GM18907 (cell line): ENCODE data around the gene SLC12A1.

Experiments
- ATAC-seq: cut with Tn5 transposase; IDR thresholded peaks from one replicate; pipeline ENCODE4 v1.9.1; 2021; ENCODE audit warnings: mild to moderate bottlenecking, moderate library complexity; ENCODE audit not compliant: unreplicated experiment

Gene SLC12A1

GRCh38 chr15:48205981-48206380 is at the start of gene SLC12A1:
TSS of gene SLC12A1 (plus strand) at chr15:48206302. CDS start at chr15:48207720, 1,418 bp downstream.
- ATAC-seq = no peak

GRCh38 chr15:48168616-48169015 is 37.5 kb upstream of the SLC12A1 start:
- ATAC-seq = no peak

DNA sequence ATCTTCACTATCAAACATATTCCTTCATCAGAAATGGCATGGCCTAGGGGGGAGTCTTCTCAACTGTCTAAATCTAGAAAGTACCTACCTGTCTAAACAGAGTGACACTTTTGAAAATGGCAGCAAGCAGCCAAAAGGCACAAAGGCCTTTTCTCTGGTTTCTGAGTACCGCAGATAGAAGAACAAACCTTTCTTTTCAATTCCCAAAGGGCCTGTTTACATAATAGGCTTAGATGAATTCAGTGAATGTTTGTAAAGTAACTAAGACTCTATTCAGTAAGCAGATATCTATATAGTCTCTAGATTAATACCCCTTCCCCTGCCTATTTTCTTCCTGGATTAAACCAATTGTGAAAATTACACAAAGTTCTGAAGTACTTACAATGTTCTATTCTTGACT is 35.1 kb upstream of the SLC12A1 start:
- ATAC-seq = no peak

DNA sequence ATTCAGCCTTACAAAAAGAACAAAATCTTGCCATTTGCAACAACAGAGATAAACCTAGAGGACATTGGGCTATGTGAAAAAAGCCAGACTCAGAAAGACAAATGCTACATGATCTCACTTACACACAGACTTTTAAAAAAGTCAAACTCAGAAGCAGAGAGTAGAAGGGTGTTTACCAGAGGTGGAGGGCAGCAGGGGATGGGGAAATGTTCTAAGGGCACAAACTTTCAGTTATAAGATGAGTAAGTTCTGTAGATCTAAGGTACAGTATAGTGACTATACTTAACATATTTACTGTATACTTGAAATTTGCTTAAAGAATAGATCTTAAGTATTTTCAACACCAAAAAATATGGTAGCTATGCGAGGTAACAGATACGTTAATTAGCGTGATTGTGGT is 31.0 kb upstream of the SLC12A1 start:
- peak; percentile 42 for ATAC-seq

GRCh38 chr15:48176112-48176511 is 30.0 kb upstream of the SLC12A1 start:
- no peak for ATAC-seq

- ATAC-seq = peak; percentile 59
Observed at GRCh38 chr15:48176957-48177356, 29.1 kb upstream of the SLC12A1 start.

GRCh38 chr15:48177383-48177765 is 28.7 kb upstream of the SLC12A1 start:
- ATAC-seq = peak; percentile 75

DNA sequence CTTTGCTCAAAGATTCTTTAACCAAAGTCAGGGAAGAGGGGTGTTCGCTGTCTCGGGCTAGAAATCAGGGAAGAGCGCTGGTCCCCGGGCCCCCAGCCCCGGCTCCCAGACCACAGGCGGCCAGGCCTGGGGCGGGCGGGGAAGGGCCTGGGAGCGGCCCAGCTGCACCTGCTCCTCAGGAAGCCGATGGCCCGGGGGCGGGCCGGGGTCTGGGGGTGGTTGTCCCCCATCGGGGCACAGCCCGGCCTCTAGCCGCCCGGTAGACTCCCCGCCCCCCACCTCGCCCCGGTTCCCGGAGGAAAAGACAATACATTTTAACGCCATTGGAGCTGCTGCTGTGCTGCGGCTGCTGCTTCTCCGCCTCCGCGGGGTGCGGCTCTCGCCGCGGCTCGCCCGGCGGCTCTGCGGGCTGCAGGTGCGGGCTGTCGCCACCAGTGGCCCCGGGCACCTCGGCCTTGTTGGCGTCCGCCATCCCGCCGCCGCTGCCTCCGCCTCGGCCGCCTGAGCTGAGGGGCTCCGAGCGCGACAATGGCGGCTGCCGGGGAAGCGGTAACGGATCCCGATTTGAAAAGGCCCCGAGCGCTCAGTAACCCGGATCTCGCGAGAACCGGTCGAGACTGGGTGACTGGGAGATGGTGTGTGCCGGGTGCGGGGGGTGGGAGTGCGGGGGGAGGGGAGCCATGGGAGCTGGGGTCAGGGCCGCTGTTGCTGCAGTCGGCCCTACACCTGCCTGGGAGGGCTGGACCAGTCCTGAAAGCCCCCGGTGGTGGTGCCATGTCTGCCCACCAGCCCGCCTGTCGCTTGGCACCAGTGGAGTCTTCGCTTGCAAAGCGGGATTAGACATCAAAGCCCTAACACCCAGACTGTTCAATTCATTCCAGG is 28.1 kb upstream of the SLC12A1 start, which contains the start of gene MYEF2:
TSS of gene MYEF2 (minus strand) at position 530 of the 882 bp plus-strand sequence. CDS start at position 472, 58 bp downstream.
- ATAC-seq = peak; percentile 82

GRCh38 chr15:48178648-48178931 is 27.5 kb upstream of the SLC12A1 start:
- no peak for ATAC-seq

GRCh38 chr15:48182749-48183148 is 23.4 kb upstream of the SLC12A1 start:
- ATAC-seq = no peak

DNA sequence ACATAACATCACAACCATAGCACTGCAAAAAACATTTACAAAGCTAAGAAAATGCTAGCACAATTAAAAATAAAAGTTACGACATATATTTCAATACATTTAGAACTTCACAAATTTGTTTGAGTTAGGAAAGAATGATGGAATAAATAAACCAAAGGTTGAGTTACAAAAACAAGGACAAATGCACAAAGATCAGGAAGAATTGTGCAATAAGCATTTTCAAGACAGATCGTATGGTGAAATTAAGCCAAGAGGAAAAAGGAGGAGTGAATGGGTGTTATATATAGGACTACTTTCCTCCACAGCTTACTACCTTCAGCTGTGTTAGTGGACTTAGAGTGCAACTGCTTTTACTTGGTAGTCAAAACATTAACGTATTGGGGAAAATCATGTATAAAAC is 20.6 kb upstream of the SLC12A1 start:
- no peak for ATAC-seq

DNA sequence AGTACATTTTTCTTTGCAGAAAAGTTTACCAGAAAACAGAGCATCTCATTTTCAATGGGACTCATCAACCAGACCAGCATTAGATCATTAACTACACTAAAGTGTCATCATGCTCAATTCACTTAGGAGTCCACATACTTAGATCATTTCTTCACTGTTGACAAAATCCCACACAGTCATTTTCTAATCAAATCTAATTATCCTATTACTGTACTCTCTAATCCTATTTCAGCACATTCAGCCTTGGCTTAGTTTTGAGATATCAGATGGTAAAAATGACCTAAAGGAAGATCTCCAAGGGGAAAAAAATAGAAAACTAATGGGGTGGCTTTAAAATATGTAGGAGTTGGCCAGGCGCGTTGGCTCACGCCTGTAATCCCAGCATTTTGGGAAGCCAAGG is 19.8 kb upstream of the SLC12A1 start:
- ATAC-seq = no peak

DNA sequence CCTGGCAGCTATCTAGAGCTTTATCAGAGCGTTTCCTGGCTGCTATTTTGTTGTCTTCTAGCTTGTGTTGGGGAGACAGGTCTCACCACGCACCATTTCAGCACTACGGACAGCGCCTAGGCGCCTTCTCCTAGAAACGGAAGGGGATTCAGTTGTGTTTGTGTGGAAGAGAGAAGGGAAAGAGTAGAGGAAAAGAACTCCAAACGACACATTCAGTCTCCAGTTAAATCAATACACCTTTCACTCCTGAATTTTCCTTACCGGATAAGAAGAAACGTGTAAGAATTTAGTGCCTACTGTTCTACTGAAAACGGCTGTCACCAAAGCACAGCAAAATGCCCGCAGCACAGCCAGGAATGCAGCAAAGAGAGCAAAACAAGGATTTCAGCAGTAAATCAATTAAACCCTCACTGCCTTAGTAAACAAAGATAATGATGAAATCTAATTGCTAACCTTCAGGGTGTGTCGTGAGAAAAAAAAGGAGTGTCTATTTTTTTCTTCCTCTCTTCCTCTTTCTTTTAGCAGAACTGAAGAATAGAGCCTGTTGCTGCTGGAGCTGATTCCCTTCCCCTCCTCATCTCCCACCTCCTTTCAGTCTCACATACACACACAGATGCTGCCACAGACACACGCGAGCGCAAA is 15.0 kb upstream of the SLC12A1 start:
- no peak for ATAC-seq

- ATAC-seq = no peak
Observed at GRCh38 chr15:48191574-48192225, 14.4 kb upstream of the SLC12A1 start, which contains the start of gene CTXN2. TSS of gene CTXN2 (plus strand) at chr15:48191665. CDS start at chr15:48201301, 9,636 bp downstream.

- ATAC-seq = no peak
Observed at GRCh38 chr15:48202068-48202467, 4.0 kb upstream of the SLC12A1 start.

GRCh38 chr15:48221261-48221660 is 15.2 kb downstream of the SLC12A1 start:
- ATAC-seq = no peak

GRCh38 chr15:48221885-48222284 is 15.8 kb downstream of the SLC12A1 start:
- ATAC-seq = no peak

DNA sequence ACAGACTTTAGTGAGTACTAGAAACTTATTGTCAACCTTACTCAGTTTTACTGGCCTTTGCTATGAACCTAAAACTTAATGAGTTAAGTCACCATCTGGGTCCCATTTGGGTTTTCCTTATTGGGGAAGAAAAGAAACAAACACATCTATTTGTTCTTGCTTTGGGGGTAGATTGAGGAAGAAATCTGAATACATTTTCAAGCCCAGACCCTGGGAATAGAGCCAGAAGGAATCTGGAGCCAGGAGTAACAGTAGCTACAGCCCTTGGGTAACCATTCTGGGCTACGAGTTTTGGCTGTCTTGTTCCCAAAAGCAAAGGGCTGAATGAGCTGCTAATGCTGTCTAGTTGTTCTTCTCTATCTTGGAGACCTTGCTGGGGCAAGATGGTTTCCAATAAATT is 16.5 kb downstream of the SLC12A1 start:
- no peak for ATAC-seq

DNA sequence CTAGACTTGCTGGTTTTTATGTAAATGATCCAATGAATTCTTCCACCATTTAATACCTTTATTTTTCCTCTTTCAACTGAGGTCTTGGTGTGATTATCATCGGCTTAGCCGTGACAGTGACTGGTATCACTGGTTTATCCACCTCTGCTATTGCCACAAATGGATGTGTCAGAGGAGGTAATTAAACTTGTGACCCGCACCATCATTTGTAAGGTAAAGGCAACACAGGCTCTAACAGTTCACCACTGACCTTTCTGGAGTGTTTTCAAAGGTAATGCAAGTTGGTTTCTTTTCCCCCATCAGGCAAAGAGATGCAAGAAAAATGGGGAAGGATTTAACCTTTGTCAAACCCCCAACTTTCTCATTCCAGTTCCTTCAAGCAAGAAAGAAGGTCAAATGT is 19.7 kb downstream of the SLC12A1 start:
- no peak for ATAC-seq

- no peak for ATAC-seq
Observed at GRCh38 chr15:48230498-48230897, 24.4 kb downstream of the SLC12A1 start.

DNA sequence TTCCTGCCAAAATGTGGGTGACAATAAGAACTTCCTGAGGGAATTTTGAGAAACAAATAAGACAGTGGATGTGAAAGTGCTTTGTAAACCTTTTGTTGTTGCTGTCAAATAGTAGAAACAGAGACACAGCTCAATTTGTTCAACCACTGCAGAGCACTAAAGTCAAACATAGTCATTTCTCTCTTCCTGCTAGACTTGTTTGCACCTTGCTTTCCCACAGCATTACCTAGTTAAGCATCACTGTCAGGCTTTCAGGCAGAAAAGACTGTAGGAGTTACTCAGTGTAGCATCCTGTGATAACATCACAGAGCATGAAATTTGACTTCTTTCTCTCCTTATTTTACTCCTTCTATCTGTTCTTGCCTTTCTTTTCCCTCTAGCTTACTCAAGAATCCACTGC is 27.1 kb downstream of the SLC12A1 start:
- ATAC-seq = peak; percentile 50

DNA sequence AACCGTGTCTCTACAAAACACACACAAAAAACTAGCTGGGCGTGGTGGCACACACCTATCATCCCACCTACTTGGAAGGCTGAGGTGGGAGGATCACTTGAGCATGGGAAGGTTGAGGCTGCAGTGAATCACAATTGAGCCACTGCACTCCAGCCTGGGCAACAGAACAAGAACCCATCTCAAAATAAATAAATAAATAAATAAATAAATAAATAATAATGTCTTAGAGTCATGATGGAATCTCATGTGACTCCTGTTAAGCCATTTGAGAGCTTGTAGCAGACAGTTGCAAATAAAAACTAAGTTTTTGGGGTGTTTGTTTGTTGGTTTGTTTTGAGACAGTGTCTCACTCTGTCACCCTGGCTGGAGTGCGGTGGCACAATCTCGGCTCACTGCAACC is 33.2 kb downstream of the SLC12A1 start:
- no peak for ATAC-seq
